ENCODE measurements around the gene GYPB. TPM values are rescaled to one million over a fixed set of nuclear protein-coding genes. Genes with fewer than 3 reads are reported as not detected.
A peak's percentile ranks its signal among the peaks of the same experiment; 100 is the strongest.
"Not testable (repeated sequence)": the region's sequence is repeated elsewhere in the genome, so short reads cannot be mapped to it uniquely, and the experiment has no call there.

The GYPB gene
- polyA plus RNA-seq (ENCODE audit: insufficient read depth in 1 of 5, insufficient read length in 5 of 5, low replicate concordance in 1 of 5): 10 to 100 TPM in 2 of 5 donors, 1 to 10 TPM in 3; 5.5 to 17.4 (median 9.9) TPM
- long read RNA-seq, donor 1, partial matches to known transcripts: 0 of 3 reads
- long read RNA-seq, donor 1, other reads (novel, unspliced or antisense): 0 of 3 reads
- long read RNA-seq, donor 2, partial matches to known transcripts: 0 of 1 reads
- long read RNA-seq, donor 2, other reads (novel, unspliced or antisense): 0 of 1 reads
- long read RNA-seq, donor 3: 0 reads
- long read RNA-seq, donor 4, partial matches to known transcripts: 0 of 1 reads
- long read RNA-seq, donor 4, other reads (novel, unspliced or antisense): 0 of 1 reads
- long read RNA-seq, donor 5, transcript GYPB-202 (5 exons, 521 nt): major isoform, 7 of 11 reads
- long read RNA-seq, donor 5, partial matches to known transcripts: 0 of 11 reads
- long read RNA-seq, donor 5, other reads (novel, unspliced or antisense): 0 of 11 reads
- long read RNA-seq, donor 6, partial matches to known transcripts: 0 of 1 reads
- long read RNA-seq, donor 6, other reads (novel, unspliced or antisense): 0 of 1 reads
- long read RNA-seq, donor 7, partial matches to known transcripts: 0 of 5 reads
- long read RNA-seq, donor 7, other reads (novel, unspliced or antisense): 0 of 5 reads
- long read RNA-seq, donor 8: 0 reads

DNA sequence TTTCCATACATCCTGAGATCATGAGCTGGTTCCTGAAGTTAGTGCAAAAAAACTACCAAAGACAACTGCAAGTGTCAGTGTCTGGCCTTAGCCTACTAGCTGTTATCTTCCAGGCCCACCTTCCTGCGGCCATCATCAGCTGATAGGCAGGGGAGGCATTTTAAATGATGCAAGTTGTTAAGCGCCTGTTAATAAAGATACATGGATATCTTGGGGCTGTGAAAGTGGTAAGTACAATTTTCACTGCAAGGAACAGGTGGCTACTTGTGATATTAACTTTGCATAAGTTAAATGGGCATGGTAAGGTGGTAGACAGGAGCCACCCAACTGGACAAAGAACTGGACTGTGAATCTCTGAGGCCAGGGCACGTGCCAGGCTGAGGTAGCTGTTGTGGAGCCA is at the start of gene GYPB:
GYPB (minus strand) TSS at position 104 of the 400 bp plus-strand sequence; CDS start at position 11, 93 bp downstream.
- not testable (repeated sequence) for DNase-seq

DNA sequence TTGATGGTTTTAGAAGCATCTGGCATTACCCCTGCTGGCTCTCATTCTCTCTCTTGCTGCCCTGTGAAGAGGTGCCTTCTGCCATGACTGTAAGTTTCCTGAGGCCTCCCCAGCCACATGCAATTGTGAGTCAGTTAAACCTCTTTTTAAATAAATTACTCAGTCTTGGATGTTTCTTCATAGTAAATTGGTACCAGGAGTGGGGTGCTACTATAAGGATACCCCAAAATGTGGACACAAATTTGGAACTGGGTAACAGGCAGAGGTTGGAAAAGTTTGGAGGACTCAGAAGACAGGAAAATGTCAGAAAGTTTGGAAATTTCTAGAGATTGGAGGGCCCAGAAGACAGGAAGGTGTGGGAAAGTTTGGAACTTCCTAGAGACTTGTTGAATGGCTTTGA is 42.4 kb upstream of the GYPB start:
- not testable (repeated sequence) for DNase-seq

DNA sequence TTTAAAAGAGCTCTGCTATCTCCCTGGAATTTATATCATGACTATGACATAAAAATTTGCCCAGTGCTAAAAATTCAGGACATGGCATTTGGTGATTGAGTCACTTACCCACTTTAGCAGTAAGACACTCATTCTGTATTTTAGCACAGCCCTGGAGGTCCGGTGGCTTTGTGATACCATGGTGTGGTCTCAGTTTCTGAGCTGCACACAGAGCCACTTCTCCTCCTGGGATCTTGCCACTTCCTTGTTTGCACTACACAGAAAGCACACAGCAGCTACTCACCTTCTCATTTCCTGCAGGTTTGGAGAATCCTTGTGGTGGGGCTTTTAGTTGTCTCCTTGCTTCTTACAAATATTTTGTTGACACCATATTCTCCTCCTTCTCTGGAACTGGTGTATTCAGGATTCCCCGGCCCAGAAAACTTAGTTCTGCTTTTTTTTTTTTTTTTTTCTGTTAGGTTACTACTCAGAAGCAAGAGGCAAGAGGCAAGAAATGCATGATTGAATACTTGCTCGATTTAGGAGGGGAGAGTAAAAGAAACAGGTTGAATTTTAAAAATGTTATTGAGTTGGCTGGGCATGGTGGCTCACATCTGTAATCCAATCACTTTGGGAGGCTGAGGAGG is 41.2 kb upstream of the GYPB start:
- peak; percentile 3 to 10 for DNase-seq

DNA sequence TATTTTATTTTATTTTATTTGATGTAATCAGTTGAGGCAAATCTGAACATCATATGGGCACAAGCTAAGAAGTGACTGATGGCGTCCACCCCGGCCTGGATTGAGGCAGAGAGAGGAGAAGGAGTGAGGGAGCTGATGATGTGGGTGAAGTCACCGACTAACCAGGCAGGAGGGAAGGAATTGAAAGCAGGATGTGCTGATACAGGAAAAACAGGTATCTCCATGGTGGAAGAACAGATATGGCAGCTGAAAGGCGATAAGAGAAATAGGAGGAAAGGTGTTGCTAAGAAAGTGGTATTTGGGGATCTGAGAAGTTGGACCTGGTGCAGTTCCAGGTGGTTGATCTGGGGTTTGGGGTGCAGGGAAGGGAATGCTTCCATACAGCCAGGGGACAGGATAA is 37.6 kb upstream of the GYPB start:
- DNase-seq: no peak

DNA sequence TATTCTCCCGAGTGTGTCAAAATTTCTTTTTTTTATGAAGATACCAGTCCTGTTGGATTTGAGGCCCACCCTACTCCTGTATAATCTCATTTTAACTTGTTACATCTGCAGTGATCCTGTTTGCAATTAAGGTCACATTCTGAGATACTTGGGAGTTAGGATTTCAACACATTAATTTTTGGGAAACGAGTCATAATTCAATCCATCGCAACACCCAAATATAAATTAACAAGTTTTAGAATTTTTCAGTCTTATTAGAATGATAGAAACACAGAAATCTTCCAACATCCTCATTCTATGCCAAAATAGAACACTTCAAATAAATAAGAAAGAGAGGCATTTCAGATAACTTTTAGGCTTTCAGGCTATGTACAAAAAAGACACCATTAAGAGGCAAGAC is 36.2 kb upstream of the GYPB start:
- not testable (repeated sequence) for DNase-seq

DNA sequence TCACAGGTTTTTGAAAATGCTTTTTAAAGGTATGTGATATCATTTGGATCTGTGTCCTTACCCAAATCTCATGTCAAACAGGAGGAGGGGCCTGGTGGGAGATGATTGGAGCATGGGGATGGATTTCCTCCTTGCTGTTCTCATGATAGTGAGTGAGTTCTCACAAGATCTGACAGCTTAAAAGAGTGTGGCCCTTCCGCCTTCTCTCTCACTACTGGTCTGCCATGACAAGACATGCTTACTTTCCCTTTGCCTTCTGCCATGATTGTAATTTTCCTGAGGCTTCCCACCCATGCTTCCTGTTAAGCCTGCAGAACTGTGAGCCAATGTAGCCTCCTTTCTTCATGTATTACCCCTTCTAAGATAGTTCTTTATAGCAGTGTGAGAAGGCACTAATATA is 32.3 kb upstream of the GYPB start:
- not testable (repeated sequence) for DNase-seq

DNA sequence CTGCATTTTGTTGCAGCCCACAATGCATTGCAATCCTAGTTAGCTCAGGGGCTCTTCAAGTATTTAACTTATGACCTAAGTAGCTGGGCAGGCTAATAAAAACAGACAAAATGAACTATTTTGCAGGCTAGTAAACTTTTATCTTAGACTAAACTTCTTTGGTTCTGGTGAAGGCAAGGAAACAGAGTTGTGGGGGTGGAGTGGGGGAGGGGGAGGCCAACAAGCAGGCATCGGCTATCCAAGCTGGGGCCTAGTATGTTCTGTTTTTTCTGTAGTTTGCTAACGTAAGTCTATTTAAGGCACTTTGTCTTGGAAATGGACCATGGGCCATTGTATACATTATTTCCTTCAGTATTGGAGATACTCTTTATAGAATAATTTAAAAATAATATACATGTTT is 31.5 kb upstream of the GYPB start:
- not testable (repeated sequence) for DNase-seq

DNA sequence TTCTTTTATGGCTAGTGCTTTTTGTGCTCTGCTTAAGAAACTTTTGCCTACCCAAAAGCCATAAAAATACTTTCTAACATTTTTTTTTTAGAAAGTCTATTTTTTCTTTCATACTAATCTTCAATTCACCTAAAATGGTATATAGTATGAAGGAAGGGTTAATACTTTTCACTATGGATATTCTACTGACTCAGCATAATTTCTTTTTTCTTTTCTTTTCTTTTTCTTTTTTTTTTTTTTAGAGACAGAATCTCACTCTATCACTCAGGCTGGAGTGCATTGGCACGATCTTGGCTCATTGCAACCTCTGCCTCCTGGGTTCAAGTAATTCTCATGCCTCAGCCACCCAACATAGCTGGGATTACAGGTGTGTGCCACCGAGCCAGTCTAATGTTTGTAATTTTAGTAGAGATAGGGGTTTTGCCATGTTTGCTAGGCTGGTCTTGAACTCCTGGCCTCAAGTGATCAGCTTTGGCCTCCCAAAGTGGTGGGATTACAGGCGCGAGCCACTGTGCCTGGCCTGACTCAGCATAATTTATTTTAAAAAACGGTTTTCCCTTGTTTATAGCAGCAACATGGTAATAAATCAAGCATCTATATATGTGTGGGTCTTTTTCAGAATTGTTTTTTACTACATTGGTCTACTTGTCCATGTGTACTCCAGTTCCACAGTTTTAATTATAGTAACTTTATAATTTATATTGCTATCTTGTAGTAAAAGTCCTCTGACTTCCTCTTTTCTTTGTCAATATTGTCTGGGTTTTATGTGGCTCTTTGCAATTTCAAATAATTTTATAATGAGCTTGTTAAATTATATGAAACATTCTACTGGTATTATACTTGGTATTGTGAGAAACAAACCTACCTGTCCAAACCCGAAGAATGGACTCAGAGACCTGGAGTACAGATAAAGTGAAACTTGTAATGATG is 30.6 kb upstream of the GYPB start:
- DNase-seq: not testable (repeated sequence)

DNA sequence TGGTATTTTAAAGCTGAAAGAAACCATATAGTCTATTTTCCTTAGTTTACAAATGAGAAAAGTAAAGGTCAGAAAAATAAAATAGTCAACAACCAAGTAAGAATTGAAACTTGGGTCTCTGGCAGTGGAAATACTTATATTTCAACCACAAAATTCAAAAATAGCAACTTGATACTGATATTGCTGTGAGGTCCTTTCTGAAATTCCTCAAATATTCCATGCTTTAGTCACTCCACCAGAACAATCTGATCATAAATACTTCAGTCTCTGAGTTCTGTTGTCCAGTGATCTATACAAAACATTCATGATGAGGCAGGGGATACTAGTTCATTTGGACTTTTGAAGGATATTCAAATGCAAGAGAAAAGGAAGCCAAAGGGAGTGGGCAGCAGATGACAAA is 25.8 kb upstream of the GYPB start:
- not testable (repeated sequence) for DNase-seq

DNA sequence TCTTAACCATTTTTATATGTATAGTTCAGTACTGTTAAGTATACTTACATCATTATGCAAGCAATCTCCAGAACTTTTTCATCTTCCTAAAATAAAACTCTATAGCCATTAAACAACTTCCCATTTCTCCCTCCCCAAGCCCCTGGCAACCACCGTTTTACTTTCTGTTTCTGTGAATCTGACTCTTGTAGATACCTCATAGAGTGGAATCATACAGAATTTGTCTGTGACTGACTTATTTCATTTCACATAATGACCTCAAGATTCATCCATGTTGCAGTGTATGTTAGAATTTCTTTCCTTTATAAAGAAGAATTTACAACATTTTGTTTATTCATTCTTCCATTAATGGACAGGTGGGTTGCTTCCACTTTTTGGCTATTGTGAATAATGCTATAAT is 13.4 kb upstream of the GYPB start:
- not testable (repeated sequence) for DNase-seq

DNA sequence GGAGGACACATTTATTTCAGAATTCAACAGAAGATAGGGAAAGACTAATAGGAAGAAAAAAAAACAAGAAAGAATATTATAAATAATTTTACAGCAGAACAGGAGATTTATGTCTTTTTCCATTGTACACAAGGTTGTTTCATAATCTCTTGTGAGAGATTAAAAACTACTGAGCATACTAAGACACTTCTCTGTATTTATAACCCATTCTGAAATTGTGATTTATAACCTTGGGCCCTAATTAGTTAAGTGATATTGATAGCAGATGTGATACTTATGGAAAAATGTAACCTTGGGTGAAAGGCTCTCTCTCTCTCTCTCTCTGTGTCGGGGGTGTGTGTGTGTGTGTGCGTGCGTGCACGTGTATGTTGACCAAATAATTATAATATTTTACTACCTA is 12.7 kb upstream of the GYPB start:
- not testable (repeated sequence) for DNase-seq

DNA sequence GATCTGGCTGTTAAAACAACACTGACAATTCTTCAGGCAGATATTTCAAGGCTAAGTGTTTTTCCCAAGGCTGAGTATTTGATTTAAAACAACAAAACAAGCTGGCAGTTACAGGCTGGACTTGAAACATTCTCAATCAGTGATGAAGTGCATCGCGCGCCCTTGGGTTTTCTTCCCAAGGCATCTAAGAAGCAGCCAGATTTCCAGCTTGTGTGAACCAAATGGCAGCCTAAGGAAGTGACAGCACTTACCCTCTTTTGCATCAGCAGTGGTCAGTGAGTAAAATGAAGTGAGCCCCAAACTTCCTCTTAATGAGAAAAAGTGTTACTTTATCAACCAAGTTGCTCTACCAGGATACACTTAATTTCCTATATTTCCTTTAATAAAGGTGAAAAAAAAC is 12.2 kb upstream of the GYPB start:
- not testable (repeated sequence) for DNase-seq

DNA sequence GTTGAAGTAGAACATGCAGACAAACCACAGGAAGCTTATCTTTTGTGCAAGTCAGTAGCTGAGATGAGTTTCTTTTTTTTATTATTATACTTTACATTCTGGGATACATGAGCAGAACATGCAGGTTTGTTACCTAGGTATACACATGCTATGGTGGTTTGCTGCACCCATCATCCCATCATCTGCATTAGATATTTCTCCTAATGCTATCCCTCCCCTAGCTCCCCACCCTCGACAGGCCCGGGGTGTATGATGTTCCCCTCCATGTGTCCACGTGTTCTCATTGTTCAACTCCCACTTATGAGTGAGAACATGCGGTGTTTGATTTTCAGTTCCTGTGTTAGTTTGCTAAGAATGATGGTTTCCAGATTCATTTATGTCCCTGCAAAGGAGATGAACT is 11.5 kb upstream of the GYPB start:
- DNase-seq: not testable (repeated sequence)

DNA sequence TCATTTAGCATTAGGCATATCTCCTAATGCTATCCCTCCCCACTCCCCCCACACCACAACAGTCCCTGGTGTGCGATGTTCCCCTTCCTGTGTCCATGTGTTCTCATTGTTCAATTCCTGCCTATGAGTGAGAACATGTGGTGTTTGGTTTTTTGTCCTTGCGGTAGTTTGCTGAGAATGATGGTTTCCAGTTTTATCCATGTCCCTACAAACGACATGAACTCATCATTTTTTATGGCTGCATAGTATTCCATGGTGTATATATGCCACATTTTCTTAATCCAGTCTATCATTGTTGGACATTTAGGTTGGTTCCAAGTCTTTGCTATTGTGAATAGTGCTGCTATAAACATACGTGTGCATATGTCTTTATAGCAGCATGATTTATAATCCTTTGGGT is 7.5 kb upstream of the GYPB start:
- DNase-seq: not testable (repeated sequence)

DNA sequence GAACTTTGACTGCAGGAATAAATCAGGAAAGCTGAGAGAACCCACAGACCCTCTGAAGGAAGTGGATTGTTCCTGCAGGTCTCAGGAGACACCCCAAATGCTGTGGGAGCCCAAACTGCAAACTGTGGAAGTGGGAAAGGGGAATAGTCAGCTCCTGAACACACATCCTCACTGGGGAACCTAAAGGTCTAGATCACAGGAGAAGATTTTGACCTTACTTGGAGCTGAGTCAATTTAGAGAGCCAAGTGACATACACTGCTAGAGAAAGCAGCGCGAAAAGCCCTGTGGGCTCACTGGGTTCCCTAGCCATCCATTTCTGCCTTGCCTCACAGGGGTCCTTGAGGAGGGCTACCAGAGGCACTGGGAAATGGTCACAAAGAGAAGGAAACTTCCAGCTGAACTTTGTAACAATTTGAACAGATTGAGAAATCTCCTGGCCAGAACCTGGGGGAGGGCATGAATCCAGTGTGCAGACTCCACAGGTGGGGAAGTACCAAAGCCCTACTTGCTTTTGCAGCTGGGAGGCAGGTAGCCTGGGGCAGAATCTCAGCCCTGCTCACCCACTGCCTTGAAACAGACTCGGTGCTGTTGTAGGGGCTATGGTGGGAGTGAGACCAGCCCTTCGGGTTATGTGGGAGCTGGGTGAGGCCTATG is 5.3 kb upstream of the GYPB start:
- not testable (repeated sequence) for DNase-seq

DNA sequence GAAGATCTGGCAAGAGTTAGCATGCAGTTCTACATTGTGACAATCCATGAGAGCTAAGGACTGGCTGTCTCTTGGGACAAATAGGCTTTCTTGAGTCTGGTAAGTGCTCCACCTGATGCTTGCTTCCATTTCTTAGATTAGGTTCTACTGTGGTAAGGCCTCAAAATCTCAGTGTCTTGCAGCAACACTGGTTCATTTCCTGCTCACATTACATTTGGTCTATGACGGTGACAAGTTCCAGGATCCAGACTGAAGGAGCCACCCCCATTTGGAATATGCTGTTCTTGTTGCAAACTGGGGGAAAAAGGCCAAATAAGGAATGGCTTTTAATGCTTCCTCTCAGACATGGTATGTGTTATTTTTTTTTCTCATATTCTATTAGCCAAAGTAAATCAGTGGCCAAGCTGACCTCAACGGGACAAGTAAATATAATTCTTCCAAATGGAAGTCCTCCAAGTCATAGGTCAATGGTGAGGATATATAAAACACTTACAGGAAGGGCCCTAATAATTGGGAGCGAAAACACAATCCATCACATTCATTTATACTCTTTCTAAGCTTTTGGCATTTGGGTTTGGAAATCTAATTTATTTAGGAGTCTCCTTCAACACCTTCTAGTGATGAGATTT is 3.7 kb upstream of the GYPB start:
- not testable (repeated sequence) for DNase-seq

DNA sequence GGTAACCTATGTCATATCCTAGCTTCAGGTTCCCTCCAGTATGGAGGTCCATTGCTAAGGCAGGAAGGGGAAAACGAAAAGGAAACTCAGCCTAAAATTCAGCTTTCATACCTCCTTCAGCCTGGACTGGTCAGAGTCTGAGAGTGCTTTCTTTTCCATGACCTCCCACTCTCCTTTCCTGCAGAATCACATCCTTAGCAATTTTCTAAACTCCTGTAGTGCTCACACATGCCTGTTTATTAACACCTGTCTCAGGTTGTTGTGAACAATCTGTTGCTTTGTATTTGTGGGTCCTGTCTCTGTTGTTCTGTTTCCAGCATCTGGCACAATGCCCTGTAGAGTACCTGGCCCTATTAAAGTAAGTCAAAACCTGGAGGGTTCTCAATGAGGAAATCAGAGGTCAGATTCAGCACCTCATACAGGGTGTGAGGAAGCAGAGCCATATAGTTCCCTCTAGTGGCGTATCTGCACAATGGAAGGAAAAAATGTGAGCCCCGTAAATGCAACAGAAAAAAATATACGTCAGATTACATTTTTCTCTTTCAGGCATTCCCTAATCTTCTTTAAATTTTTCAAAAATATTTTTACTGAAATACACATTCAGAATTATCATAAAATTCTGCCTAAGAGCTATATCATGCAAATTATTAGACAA is 2.3 kb upstream of the GYPB start:
- peak in 1 of 2 donors; percentile 5 for DNase-seq

DNA sequence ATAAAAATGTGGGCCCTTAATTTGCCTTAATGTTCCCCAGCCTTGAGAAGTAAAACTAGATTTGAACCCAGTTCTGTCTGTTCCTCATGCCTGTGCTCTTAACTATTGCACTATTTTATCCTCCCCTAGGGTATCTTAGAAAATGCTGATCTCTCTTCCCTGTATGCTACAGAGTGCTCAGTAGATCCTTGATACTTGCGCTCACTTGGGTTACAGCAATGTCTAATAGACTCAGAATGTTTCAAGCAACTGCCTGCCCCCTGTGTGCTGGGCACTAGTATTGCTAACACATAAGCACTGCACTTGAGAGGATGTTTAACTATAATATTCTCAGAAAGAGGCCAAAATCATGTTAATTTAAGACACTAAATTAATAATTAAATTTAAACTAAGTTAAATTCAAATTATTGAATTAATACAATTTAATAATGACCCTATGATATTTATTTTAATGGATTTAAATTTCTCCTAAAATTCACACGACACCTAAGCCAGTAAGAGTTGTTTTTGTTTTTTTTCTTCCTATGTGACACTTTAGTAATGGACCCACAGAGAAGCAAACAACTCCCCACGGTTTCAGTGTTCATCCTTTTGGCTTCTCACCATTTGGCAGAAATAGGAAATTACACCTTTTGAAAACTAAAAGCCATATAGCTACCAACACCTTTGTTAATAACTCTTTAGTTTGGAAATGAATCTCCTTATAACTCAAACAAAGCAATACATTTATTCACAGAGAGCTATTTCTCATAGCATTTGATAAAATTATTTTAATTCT is 768 bp downstream of the GYPB start:
- DNase-seq: not testable (repeated sequence)

DNA sequence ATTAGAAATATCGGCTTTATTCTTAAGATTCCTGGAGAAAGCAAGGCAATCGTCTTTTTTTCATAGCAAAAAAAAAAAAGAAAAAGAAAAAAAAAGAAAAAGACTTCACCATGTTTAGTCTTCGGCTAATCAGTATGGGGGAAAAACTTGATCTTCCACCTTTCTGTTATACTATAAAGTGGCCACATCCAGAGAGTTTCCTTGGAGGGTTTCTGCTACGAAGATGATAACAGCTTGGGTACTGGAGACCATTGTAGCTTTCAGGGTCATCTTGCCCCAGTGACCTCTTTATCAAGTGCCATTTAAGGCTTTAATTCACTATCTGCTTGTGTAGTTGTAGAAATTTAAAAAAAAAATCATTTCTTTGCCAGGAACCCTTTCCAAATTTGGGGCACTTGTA is 1.9 kb downstream of the GYPB start:
- DNase-seq: not testable (repeated sequence)
